Measurements from ENCODE around the gene CWC15.
"Not testable (repeated sequence)": the region's sequence is repeated elsewhere in the genome, so short reads cannot be mapped to it uniquely, and the experiment has no call there.

The CWC15 gene

DNA sequence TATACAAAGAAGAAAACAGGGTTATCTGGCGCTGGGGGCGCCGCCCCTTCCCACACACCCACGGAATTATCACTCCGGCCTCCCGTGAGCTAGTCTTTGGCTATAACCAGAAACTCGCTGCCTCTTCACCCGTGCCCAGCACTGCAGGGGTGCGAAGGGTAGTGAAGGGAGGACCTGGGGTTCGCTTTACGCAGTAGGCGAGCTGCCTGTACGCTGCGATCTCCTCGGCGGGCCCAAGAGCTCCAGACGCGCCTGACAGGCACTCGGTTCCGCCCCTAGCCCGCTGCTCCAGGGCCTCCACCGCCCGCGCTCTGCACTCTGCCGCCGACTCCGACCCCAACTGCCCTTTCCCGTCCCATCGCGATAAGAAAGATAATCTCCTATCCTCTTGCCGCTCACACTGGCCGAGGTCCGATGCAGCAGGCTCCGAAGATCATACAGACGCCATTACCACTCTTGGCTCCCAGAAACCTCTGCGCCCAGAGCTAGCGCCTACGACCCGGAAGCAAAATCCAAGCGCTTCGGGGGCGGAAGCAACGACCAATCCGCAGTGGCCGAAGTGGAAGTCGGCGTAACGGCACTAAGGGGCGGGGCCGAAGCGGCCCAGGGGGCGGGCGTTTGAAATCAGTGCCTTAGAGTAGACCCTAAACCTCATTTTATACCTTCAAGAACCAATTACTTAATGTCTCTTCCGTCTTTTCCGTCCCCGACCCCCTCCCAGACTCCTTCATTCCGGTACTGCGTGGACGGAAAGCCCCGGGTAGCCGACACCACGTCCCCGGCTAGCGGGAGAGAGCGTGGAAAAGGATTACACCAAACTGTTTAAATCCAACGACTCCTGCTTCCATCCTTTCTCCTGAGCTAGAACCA, at the start of gene CWC15, which contains the start of gene KDM4D:
CWC15 (minus strand) TSS at position 458 of the 870 bp plus-strand sequence. CDS start 1,371 bp downstream, outside the sequence.
KDM4D (plus strand) TSS at position 611 of the 870 bp plus-strand sequence. CDS start 23,664 bp downstream, outside the sequence.
- TF ChIP-seq, protein P1, sequence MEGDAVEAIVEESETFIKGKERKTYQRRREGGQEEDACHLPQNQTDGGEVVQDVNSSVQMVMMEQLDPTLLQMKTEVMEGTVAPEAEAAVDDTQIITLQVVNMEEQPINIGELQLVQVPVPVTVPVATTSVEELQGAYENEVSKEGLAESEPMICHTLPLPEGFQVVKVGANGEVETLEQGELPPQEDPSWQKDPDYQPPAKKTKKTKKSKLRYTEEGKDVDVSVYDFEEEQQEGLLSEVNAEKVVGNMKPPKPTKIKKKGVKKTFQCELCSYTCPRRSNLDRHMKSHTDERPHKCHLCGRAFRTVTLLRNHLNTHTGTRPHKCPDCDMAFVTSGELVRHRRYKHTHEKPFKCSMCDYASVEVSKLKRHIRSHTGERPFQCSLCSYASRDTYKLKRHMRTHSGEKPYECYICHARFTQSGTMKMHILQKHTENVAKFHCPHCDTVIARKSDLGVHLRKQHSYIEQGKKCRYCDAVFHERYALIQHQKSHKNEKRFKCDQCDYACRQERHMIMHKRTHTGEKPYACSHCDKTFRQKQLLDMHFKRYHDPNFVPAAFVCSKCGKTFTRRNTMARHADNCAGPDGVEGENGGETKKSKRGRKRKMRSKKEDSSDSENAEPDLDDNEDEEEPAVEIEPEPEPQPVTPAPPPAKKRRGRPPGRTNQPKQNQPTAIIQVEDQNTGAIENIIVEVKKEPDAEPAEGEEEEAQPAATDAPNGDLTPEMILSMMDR (IDR thresholded peaks at IDR 0.05; ENCODE audit: low read depth, low read length, missing control alignments) = no peak
- DNase-seq (ENCODE audit: low read depth) = peak; percentile 79
- in situ Hi-C loops (cut with HindIII; ENCODE audit: low sequenced_read_pairs) = no loop called here
- peak within 1 kb of the TSS; percentile 89 for H3K4me3 ChIP-seq (ENCODE audit: low read depth, low read length)

DNA sequence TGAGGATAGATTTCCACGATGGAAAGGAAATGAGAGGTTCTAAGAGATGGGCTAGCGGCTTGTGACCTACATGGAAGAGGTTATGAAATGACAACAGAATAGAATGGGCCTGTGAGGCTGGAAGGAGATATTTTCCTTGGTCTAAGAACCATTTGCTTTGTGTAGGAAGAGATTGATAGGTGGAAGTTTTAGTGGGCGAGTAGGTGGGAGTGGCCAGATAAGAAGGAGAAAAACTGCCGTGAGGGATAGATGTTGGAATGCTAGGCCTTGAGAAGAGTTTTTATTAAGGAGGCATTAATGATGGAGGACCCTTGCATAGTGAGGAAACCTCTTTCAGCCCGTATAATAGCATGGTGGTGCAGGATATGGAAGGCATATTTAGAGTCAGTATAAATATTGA, 48.1 kb upstream of the CWC15 start:
- in situ Hi-C loops (cut with HindIII; ENCODE audit: low sequenced_read_pairs) = not testable (repeated sequence)

DNA sequence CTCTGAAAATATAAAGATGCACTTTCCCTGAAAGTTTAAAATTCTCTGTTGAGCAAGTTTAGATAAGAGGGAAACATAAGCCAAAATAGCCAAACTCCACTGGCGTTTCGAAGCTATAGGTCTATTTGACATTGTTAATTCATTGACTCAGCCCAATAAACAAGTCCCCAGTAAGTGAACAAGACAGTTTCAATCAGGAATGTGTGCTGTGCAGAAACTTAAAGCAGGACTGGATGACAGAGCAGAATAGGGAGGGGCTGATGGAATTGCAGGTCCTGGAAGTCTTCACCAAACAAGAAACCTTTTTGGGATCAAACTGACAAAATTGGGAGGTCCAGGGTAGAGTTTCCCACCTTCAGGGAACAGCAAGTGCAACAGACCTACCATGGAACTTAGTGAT, 42.8 kb upstream of the CWC15 start:
- H3K4me3 ChIP-seq (ENCODE audit: low read depth, low read length) = no peak overlapping the region
- in situ Hi-C loops (cut with HindIII; ENCODE audit: low sequenced_read_pairs) = no loop called here
- TF ChIP-seq, protein P1 (IDR thresholded peaks at IDR 0.05; ENCODE audit: low read depth, low read length, missing control alignments) = no peak
- DNase-seq (ENCODE audit: low read depth) = no peak

More for the DNA sequence above, 48.1 kb upstream of the CWC15 start:
- not testable (repeated sequence) for H3K4me3 ChIP-seq (ENCODE audit: low read depth, low read length); DNase-seq (ENCODE audit: low read depth)

DNA sequence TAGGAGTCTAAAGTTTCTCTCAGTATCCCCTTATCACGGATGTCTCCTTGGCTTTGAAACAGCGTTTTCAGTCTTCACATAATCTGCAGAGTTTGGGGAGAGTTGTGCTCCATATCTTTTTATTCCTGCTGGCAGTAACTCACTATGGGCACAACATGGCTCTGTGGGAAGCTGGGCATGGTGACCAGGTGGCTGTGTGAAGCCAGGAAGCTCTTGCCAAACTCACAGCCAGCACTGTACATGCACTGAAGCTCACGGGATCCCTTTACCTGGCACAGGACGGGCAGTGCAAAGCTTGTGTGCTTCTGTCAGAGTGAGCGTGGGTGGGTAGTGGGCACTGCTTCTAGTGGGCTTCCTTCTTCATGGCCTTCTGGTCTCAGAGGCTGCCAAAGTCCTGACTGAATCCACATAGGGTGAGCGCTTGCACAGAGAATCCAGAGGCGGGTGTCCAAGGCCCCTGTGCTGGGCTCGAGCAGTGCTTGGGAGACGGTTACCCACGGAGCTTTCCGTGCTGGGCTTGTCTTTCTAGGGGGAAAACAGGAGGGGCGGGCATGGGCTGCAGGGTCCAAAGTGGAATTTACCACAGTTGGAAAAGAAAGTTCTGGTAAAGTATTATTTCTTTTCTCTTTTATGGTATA, 40.9 kb upstream of the CWC15 start:
- in situ Hi-C loops (cut with HindIII; ENCODE audit: low sequenced_read_pairs) = no loop called here
- DNase-seq (ENCODE audit: low read depth) = no peak
- H3K4me3 ChIP-seq (ENCODE audit: low read depth, low read length) = no peak overlapping the region
- TF ChIP-seq, protein P1 (IDR thresholded peaks at IDR 0.05; ENCODE audit: low read depth, low read length, missing control alignments) = no peak

DNA sequence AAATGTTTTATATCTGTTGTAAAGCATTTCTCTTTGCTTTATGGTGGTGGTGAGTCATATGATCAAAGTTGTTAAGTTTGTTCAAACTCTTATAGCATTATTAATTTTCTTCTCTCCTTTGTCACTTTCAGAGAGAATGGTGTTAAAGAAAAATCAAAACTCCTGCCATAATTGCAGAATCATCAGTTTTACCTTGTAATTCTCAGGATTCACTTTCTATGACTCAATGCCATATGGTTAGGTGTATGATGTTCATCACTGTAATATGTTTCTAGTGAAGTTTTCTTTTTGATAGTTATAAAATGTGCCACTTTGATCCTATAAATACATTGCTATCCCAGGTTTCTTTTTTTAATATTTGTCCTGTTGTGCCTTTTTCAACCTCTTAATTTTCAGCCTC, 38.0 kb upstream of the CWC15 start:
- H3K4me3 ChIP-seq (ENCODE audit: low read depth, low read length) = no peak overlapping the region
- in situ Hi-C loops (cut with HindIII; ENCODE audit: low sequenced_read_pairs) = no loop called here
- TF ChIP-seq, protein P1 (IDR thresholded peaks at IDR 0.05; ENCODE audit: low read depth, low read length, missing control alignments) = no peak
- no peak for DNase-seq (ENCODE audit: low read depth)

DNA sequence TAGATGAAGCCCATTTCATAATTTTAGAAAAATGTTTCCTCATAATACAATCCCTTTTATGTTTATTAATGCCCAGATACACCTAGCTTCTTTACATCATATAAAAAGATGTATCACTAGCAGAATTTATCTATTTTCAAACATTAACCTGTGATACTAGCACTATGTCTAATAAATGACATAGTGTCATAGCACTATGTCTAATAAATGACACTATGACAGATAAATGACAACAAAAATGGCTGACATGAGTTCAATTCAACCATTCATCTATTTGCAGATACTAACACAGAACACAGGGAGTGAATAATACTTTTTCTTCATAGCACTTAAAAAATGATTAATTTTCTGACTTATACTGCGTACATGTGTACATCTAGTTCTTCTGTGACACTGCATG, 32.3 kb upstream of the CWC15 start:
- no peak for DNase-seq (ENCODE audit: low read depth)
- in situ Hi-C loops (cut with HindIII; ENCODE audit: low sequenced_read_pairs) = no loop called here
- no peak overlapping the region for H3K4me3 ChIP-seq (ENCODE audit: low read depth, low read length)
- TF ChIP-seq, protein P1 (IDR thresholded peaks at IDR 0.05; ENCODE audit: low read depth, low read length, missing control alignments) = no peak

DNA sequence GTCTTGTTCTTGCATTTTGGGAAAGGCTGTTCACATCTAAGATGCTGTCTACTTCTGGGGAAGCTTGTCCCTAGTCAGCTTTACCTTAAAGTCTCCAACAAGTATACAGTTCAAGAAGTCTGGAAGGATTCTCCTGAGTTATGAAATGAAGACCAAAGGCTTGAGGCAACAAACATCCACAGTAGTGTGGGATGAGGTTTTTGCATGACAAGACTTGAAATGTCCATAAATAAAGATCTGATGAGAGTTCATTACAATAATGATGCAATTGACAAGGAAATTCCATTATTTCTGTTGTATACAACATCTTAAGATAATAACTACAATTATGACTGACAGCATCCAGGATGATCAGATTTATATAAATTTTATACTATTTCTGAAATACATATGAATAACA, 30.4 kb upstream of the CWC15 start:
- H3K4me3 ChIP-seq (ENCODE audit: low read depth, low read length) = no peak overlapping the region
- TF ChIP-seq, protein P1 (IDR thresholded peaks at IDR 0.05; ENCODE audit: low read depth, low read length, missing control alignments) = no peak
- no peak for DNase-seq (ENCODE audit: low read depth)
- in situ Hi-C loops (cut with HindIII; ENCODE audit: low sequenced_read_pairs) = no loop called here

Measured in astrocyte of the cerebellum (primary cell).